ENCODE results near the gene DLEC1. TPM values are rescaled to one million over a fixed set of nuclear protein-coding genes. Genes with fewer than 3 reads are reported as not detected.

The DLEC1 gene
- total and polyA plus RNA-seq, 2 experiments from 2014 or later: 0.31 to 0.66 TPM

GRCh38 chr3:38117163-38117716 lies 78.2 kb downstream of the DLEC1 start:
- Histone ChIP-seq H3K9me2 (ENCODE audit: insufficient read depth) (no peaks in the 10 kb centered on the region), H3K79me2 (replicated peaks; ENCODE audit: insufficient read depth) (no peaks in the 10 kb centered on the region), H3K27ac (ENCODE audit: low read depth) (no peak overlapping the region), H2AFZ (no peak overlapping the region), H3K27me3 (ENCODE audit: insufficient read depth) (no peaks in the 10 kb centered on the region), H3K4me1 (ENCODE audit: insufficient read depth) (no peaks in the 10 kb centered on the region), H4K20me1 (replicated peaks; ENCODE audit: insufficient read depth) (no peaks in the 10 kb centered on the region; the same call in 1 of the 2 replicates), H3K4me2 (no peak overlapping the region), H3F3A (replicated peaks; ENCODE audit: low read depth) (no peaks in the 10 kb centered on the region), H3K36me3 (ENCODE audit: insufficient read depth) (no peaks in the 10 kb centered on the region), H3K4me3 (no peak overlapping the region)
- Mint-ChIP-seq H3K27ac (no peak overlapping the region), H3K4me3 (no peak overlapping the region), H3K36me3 (ENCODE audit: low read depth) (peaks cover 11% of the 10 kb centered on the region; the same call in 2 of the 3 replicates), H3K9me3 (no peaks in the 10 kb centered on the region; the same call in 2 of the 3 replicates), H3K4me1 (no peaks in the 10 kb centered on the region), H3K27me3 (ENCODE audit: insufficient read depth, low read depth, poor library complexity) (peaks cover 22% of the 10 kb centered on the region)
- DNase-seq (ENCODE audit: low spot score): no peak
- ATAC-seq: peak; percentile 23
- TF ChIP-seq CTCF (conservative IDR thresholded peaks at IDR 0.05; ENCODE audit: low read depth in 2 of 2): peak in 1 of 2 experiments; percentile 37; a peak in 2 of 4 replicates
- TF ChIP-seq ZNF462 (CRISPR knock-in tag; IDR thresholded peaks at IDR 0.05): no peak

All from GM23338 (cell line).